Activated CD4-positive, alpha-beta T cell treated with anti-CD3 and anti-CD28 coated beads, Interleukin-2, amount 50 U/mL, for 24 hours (primary cell): ENCODE measurements around the gene WNT7B.

Experiments used
- DNase-seq, 2 donors: peaks; one replicate each; pipeline ENCODE4 v3.0.0-alpha.2; 2020; ENCODE audit warnings: low read depth in 1 of 2, low spot score in 1 of 2

Gene WNT7B

GRCh38 chr22:45997077-45997776 is 20.3 kb upstream of the WNT7B start:
- no peak for DNase-seq

- no peak for DNase-seq
These were observed 19.5 kb upstream of the WNT7B start for GRCh38 chr22:45996241-45997076.

GRCh38 chr22:45995405-45996101 is 18.6 kb upstream of the WNT7B start:
- no peak for DNase-seq

DNA sequence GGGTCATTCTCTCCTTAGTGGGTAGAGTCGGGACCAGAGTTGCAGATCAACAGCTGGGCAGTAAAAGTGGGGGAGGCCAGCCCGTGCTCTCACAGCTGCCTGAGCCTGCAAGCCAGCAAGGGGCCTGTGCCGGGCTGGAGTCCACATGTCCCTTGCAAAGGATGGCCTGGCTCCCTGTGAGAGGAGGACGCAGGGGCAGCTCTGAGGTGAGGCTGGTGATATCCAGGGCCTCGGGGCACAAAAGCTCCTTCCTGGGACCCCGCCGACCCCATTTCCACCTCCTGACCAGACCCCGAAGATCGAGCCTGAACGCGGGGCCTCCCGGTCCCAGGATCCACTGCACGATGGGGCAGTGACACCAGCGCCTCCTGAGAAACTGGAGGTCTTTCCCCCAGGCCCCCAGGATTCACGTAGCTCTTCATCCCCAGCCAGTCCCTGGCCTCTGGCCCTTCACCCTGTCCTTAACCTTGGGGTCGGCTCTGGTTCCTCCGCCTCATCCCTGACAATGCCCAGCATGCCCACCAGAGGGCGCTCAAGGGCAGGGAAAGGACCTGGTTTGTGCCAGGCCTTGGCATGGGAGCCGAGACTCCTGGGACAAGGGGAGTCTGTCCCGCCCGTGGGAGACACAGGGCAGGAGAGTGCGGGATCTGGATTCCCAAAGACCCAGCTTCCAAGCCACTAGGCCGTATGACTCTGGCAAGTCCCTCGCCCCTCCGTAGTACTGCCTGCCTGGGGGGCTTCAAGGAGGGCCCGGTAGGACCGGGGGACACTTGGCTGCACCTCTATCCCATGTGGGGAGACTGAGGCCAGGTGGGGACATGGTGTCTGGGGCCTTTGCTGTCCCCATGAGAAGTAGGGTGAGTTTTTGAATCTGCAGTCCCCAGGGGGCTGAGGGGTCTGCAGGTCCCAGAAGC is 17.8 kb upstream of the WNT7B start:
- peak; percentile 75 to 84 for DNase-seq

DNA sequence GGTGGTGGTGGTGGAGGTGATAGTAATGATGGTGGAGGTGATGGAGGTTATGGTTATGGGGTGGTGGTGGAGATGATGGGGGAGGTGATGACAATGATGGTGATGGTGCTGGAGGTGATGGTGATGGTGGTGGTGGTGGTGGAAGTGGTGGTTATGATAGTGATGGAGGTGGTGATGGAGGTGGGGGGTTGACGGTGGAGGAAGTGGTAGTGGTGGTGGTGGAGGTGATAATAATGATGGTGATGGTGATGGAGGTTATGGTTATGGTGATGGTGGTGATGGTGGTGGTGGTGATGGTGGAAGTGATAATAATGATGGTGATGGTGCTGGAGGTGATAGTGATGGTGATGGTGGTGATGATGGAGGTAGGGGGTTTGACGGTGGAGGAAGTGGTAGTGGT is 16.9 kb upstream of the WNT7B start:
- DNase-seq = no peak

DNA sequence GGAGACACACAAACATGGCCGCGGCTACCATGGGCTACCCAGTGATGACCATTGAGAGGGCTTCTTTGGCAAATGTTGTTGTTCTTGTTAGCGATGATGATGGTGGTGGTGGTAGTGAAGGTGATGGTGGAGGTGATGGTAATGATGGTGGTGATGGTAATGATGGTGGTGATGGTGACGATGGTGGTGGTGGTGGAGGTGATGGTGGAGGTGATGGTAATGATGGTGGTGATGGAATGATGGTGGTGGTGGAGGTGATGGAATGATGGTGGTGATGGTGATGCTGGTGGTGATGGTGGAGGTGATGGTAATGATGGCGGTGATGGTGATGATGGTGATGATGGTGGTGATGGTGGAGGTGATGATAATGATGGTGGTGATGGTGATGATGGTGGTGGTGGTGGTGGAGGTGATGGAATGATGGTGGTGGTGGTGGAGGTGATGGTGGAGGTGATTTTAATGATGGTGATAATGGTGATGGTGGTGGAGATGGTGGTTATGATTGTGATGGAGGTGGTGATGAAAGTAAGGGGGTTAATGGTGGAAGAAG is 16.3 kb upstream of the WNT7B start:
- no peak for DNase-seq

DNA sequence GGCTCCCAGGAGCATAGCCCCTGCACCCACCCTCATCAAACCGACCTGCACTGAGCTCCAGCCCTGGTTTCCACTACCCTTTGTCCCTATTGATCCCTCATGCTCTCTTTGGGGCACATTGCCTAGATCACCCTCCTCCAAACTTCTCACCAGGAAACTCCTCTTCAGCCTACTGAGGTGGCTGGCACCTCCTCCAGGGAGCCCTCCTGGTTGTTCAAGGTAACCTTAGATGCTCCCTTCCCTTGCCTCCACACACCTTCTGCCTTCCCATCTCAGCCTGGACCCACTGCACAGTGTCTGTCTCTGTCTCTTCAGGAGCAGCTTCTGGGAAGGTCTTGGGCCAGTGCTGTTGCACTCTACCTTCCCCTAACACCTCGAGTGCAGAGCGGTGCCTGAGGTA is 15.8 kb upstream of the WNT7B start:
- DNase-seq = no peak

- DNase-seq = no peak
These were observed 14.1 kb upstream of the WNT7B start for GRCh38 chr22:45991098-45991497.

- no peak for DNase-seq
These were observed 10.3 kb upstream of the WNT7B start for GRCh38 chr22:45987136-45987861.

GRCh38 chr22:45984316-45984916 is 7.5 kb upstream of the WNT7B start:
- DNase-seq = no peak

DNA sequence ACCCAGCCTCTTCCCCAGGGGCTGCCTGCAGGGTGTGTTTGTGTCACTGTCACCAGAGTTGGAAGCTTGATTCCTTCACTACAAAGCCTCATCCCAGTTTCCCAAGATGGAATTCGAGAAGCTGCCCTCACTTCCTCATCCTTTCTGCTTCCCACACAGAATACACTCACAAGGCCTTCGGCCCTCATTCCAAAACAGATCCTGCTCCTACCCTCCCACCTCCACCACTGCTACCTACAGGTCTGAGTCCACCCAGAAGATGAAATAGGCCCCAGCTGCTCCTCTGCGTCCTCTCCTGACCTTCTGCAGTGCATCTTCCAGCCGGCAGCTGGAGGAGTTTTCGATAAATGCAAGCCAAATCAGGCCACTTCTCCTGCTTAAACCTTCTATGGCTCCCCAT is 6.8 kb upstream of the WNT7B start:
- no peak for DNase-seq

- no peak for DNase-seq
These were observed 3.8 kb upstream of the WNT7B start for GRCh38 chr22:45980761-45981160.

DNA sequence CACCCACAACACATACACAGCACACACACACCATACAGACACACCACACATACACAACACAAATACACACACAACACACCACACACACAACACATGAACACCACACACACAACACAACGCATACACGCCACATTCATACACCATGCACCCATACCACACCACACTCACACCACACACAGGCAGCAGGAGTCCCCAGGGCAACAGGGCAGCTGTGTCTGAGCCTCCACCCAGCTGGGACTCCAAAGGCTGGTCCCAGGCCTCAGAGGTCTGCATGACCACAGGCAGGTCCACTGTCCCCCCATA is 3.3 kb upstream of the WNT7B start:
- no peak for DNase-seq

DNA sequence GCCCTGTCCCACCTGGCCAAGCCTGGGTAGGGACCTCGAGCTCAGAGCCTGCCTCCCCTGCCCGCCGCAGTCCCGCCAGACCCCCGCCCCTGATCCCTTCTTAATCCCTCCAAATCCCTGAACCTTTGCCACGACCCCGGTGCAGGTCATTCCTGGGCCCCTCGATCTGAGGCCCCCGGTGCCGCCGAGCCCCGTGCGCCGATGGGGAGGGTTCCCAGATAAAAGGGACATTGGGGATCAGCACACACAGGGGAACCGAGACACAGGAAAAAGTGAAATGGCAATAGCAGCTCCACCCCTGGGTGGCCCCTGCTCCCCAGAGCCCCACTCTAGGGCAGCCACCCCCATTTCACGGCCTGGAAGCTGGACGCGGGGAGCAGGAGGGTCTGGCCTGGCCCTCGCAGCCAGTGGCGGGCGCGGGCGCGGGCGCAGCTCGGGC is 1.3 kb upstream of the WNT7B start:
- no peak for DNase-seq

GRCh38 chr22:45977551-45978274 is 751 bp upstream of the WNT7B start:
- no peak for DNase-seq

DNA sequence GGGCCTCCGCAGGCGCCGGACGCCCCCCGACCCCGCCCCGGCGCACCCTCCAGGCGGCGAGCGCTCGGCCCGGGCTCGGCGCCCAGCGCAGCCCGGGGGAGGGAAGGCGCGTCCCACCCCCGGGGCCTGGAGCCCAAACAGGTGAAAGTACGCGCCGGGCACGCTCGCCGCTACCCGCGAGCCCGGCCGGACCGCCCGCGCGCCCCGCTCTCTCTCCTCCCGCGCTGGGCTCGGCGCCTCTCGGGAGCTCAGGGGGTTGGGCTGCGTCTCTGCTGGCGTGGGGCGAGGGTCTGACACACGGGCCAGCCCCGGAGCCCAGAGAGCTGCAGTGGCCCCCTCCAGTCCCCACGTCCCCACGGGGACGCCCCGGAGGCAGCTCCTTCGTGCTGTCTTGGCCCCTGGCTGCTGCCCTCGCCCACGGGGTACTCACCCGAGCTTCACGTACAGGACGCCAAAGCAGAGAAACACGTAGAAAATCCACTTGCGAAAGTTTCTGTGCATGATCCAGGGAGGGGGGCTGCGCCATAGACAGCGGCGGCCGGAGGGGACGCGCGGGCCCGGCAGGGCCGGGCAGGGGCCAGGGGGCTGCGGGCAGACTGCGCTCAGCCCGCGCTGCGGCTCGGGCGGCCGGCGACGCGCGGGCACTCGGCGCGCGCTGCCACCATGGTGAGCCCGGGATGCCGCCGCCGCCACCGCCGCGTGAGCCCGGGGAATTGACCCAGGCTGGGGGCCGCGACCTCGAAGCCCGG is 534 bp downstream of the WNT7B start:
- DNase-seq = no peak

DNA sequence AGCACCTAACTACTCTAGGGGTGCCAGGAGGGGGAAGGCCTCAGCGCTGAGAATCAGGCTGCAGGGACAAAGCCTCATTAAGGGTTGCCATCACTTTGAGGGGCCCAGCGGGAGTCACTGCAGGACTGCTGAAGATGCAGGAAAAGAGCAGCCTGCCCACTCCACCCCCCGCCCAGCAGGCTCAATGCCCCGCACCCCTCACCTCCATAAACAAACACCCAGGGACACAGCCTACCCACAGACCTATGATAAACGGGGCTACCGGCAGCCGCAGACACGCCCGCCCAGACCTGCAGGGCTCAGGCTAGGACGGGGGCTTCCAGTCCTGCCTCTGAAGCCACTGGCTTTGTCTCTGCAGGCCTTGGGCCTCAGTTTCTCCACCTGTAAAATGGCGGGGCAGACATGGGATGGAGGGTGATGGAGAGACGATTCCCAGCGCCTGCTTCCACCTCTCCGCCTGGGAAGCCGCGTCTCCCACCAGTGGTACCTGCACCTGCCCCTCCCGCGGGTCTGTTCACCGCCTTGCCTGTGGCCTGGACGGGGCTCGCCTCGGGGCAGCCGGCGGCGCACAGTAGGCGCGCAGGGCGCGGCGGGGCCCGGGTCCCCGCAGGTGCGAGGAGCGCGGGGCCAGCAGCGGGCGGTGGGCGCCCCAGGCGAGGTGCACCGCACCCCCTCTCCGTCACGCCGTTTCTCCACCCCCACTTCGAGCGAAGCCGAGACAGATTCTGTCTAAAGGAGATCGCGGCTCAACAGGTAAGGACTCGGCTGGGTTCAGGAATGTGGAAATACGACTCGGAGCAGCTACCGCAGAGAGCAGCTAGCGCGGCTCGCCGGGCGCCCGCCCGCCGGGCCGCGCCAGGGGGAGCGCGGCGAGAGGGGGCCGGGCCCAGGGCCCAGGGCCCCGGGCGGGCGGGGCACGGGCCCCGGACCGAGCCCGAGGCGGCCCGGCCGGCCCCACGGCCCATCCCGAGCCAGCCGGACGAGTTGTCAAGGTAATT is 1.5 kb downstream of the WNT7B start:
- DNase-seq = no peak
